Measurements from ENCODE around the gene PSME1. TPM values are rescaled to one million over a fixed set of nuclear protein-coding genes. Genes with fewer than 3 reads are reported as not detected.

The PSME1 gene
- total and polyA plus RNA-seq, 2 of the 13 experiments (the other 11 are each of a cell fraction or from before 2014, with no cell fraction given), result 159 to 608 TPM

DNA sequence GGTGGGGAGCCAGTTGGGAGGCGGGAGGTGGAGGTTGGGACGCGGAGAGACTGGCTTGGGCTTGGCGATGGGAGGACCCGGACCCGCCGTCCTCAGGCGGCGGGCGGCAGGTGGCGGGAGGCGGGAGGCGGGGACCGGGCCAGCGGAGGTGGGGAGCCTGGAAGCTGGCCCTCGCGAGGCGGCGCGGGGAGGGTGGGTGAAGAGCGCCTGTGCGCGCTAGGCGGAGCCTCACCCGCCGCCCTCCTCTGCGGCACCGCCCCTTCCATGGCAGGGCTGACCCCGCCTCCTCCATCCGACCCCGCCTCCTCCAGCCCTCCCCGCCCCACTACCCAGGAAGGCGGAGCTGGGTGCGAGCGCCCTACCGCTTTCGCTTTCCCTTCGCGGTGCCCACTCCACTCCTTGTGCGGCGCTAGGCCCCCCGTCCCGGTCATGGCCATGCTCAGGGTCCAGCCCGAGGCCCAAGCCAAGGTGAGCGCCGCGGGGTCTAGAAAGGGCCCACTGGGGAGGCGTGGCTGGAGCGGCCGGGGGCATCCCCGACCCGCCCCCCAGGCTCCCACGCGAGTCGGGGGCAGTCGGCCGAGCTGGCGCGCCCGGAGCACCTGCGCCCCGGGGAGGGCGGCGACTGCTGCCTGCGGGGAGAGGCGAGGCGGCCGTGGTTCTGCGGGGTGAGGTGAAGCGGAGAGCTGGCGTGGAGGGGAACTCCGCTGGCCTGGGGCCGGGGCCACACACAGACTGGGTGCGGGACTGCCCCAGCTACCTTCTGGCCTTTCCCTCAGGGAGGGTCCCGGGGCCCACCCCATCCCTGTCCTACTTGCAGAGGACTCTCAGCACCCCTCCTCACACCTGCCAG, at the start of gene PSME1 (continued):
- TF ChIP-seq FLYWCH1 (CRISPR knock-in tag; IDR thresholded peaks at IDR 0.05) (no peak), ZNF292 (CRISPR knock-in tag; IDR thresholded peaks at IDR 0.05; ENCODE audit: borderline replicate concordance, low read depth) (peak; percentile 92; the same call in 1 of the 2 replicates), POLR2A (IDR thresholded peaks at IDR 0.05; ENCODE audit: insufficient read depth in 1 of 2, low read depth in 2 of 2, low read length in 2 of 2) (peak in 1 of 2 experiments; percentile 31; a peak in 1 of 4 replicates), ASH2L (IDR thresholded peaks at IDR 0.05; ENCODE audit: insufficient read length, low read depth, low read length) (peak; percentile 98), ZKSCAN5 (CRISPR knock-in tag; IDR thresholded peaks at IDR 0.05) (peak; percentile 28; the same call in 1 of the 2 replicates), DRAP1 (CRISPR knock-in tag; IDR thresholded peaks at IDR 0.05) (peak; percentile 93), PBX2 (CRISPR knock-in tag; IDR thresholded peaks at IDR 0.05) (no peak), IKZF4 (CRISPR knock-in tag; IDR thresholded peaks at IDR 0.05; ENCODE audit: borderline replicate concordance, low read depth, not compliant biosample characterization) (no peak), CEBPZ (IDR thresholded peaks at IDR 0.05; ENCODE audit: low read length) (no peak), ZBTB1 (CRISPR knock-in tag; IDR thresholded peaks at IDR 0.05; ENCODE audit: borderline replicate concordance) (peak; percentile 79; the same call in 1 of the 2 replicates), ZNF3 (CRISPR knock-in tag; IDR thresholded peaks at IDR 0.05) (no peak), MED13 (CRISPR knock-in tag; IDR thresholded peaks at IDR 0.05) (peak; percentile 82), THAP8 (CRISPR knock-in tag; IDR thresholded peaks at IDR 0.05; ENCODE audit: borderline replicate concordance) (no peak), UBTF (CRISPR knock-in tag; IDR thresholded peaks at IDR 0.05) (peak; percentile 100), DMAP1 (CRISPR knock-in tag; IDR thresholded peaks at IDR 0.05) (peak; percentile 76; the same call in 1 of the 2 replicates), FOXM1 (CRISPR knock-in tag; IDR thresholded peaks at IDR 0.05) (peak; percentile 30; the same call in 1 of the 2 replicates), ZSCAN25 (CRISPR knock-in tag; IDR thresholded peaks at IDR 0.05) (peak; percentile 94), KAT8 (CRISPR knock-in tag; IDR thresholded peaks at IDR 0.05) (peak; percentile 89), ZNF746 (CRISPR knock-in tag; IDR thresholded peaks at IDR 0.05) (no peak)
- TF ChIP-seq, protein P1, sequence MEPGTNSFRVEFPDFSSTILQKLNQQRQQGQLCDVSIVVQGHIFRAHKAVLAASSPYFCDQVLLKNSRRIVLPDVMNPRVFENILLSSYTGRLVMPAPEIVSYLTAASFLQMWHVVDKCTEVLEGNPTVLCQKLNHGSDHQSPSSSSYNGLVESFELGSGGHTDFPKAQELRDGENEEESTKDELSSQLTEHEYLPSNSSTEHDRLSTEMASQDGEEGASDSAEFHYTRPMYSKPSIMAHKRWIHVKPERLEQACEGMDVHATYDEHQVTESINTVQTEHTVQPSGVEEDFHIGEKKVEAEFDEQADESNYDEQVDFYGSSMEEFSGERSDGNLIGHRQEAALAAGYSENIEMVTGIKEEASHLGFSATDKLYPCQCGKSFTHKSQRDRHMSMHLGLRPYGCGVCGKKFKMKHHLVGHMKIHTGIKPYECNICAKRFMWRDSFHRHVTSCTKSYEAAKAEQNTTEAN (CRISPR knock-in tag; conservative IDR thresholded peaks at IDR 0.05), result peak; percentile 95

All from HepG2 (cell line).